Liver (tissue), 3 donors: ENCODE data around the gene F7.

Experiments used
- ATF3 ChIP-seq: IDR thresholded peaks from 2 replicates; pipeline ENCODE4 v1.6.1; 2016; ENCODE audit warnings: antibody characterized with exemption
- EGR1 ChIP-seq, 2 donors: IDR thresholded peaks; 2 replicates each; pipeline ENCODE4 v1.6.1; 2016 to 2018; ENCODE audit warnings: antibody characterized with exemption in 2 of 2, low read depth in 2 of 2
- GABPA ChIP-seq, 2 donors: IDR thresholded peaks in 1 of 2; conservative IDR thresholded peaks in 1 of 2; 2 replicates each; pipeline ENCODE4 v1.6.1; 2016; ENCODE audit warnings: antibody characterized with exemption in 2 of 2, mild to moderate bottlenecking in 1 of 2, moderate library complexity in 1 of 2
- NR2F2 ChIP-seq: IDR thresholded peaks from 2 replicates; pipeline ENCODE4 v1.6.1; 2016; ENCODE audit warnings: antibody characterized with exemption
- RAD21 ChIP-seq, 2 donors: IDR thresholded peaks; 2 replicates each; pipeline ENCODE4 v1.6.1; 2016; ENCODE audit warnings: antibody characterized with exemption in 2 of 2, mild to moderate bottlenecking in 2 of 2
- REST ChIP-seq: IDR thresholded peaks from 2 replicates; pipeline ENCODE4 v1.6.1; 2016; ENCODE audit warnings: antibody characterized with exemption, mild to moderate bottlenecking
- SP1 ChIP-seq: IDR thresholded peaks from 2 replicates; pipeline ENCODE4 v1.6.1; 2018; ENCODE audit warnings: antibody characterized with exemption, mild to moderate bottlenecking
- TAF1 ChIP-seq: conservative IDR thresholded peaks from 2 replicates; pipeline ENCODE4 v1.6.1; 2016; ENCODE audit warnings: antibody characterized with exemption, mild to moderate bottlenecking
- YY1 ChIP-seq: IDR thresholded peaks from 2 replicates; pipeline ENCODE4 v1.6.1; 2016; ENCODE audit warnings: antibody characterized with exemption, mild to moderate bottlenecking
- TF ChIP-seq, protein P1 (sequence below): fragments of 150-350 bp; IDR thresholded peaks from 2 replicates; pipeline ENCODE4 v1.5.1; 2017; ENCODE audit warnings: improper control_type of control experiment, low read depth, low read length; ENCODE audit not compliant: missing input control
- TF ChIP-seq, protein P2 (sequence below): IDR thresholded peaks from 2 replicates; pipeline ENCODE4 v1.6.1; 2016; ENCODE audit warnings: antibody characterized with exemption
- donor health status: healthy.
- donor health status: healthy.

DNA sequence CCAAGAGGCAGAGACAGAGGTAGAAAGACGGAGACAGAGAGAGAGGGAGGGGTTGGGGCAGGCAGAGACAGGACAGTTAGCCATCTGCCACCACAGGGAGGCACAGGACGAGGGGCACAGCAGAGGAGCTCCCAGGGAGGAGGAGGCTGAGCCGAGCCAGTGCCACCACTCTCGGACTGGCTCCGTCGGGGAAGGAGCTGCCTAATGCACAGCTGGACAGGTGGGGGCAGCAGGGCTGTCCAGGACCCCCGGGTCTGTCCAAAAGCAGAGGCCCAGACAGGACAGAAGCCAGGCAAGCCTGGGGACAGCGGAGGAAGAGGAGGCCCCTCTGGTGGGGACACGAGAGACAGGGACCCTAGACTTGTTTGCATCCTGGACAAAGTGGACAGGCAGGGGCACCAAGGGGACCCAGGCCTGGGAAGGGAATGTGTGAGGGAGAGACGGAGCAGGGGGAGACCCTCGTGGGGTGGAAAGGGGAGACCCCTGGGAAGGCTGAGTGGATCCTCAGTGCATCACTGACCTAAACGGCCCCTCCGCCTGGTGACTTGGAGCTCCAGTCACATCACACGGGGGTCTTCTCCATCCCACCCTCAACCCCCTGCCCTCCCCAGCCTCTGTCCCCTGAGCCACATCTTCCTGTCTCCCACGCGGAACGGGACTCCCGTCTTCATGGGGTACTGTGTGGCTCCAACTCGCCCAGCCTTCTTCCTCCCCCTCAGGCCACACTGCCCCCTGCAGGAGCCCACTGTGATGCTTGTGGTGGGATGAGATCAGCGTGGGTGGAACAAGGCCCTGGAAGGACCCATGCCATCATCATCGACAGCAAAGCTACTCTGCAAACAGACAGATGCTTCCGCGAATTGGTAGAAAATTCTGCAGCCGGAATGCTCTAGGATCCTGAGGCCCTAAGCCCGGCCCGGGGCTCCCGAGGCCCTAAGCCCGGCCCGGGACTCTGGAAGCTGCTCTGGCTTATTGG is 17.9 kb downstream of the F7 start:
- peak; percentile 57 to 64 for TF ChIP-seq RAD21 (IDR thresholded peaks at IDR 0.05)
- TF ChIP-seq, protein P1, sequence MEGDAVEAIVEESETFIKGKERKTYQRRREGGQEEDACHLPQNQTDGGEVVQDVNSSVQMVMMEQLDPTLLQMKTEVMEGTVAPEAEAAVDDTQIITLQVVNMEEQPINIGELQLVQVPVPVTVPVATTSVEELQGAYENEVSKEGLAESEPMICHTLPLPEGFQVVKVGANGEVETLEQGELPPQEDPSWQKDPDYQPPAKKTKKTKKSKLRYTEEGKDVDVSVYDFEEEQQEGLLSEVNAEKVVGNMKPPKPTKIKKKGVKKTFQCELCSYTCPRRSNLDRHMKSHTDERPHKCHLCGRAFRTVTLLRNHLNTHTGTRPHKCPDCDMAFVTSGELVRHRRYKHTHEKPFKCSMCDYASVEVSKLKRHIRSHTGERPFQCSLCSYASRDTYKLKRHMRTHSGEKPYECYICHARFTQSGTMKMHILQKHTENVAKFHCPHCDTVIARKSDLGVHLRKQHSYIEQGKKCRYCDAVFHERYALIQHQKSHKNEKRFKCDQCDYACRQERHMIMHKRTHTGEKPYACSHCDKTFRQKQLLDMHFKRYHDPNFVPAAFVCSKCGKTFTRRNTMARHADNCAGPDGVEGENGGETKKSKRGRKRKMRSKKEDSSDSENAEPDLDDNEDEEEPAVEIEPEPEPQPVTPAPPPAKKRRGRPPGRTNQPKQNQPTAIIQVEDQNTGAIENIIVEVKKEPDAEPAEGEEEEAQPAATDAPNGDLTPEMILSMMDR: peak; percentile 33
- TF ChIP-seq, protein P2, sequence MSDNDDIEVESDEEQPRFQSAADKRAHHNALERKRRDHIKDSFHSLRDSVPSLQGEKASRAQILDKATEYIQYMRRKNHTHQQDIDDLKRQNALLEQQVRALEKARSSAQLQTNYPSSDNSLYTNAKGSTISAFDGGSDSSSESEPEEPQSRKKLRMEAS: no peak
- TF ChIP-seq YY1: no peak
- no peak for TF ChIP-seq TAF1
- no peak for TF ChIP-seq NR2F2
- TF ChIP-seq REST: no peak
- no peak for TF ChIP-seq SP1
- TF ChIP-seq GABPA (IDR thresholded peaks at IDR 0.05 in 1 of 2, conservative IDR thresholded peaks at IDR 0.05 in 1 of 2): no peak
- no peak for TF ChIP-seq EGR1 (IDR thresholded peaks at IDR 0.05; ENCODE audit: low read depth in 2 of 2)
- TF ChIP-seq ATF3: no peak
